IMR-90 (cell line): Measurements from ENCODE around the gene CDK10. TPM values are rescaled to one million over a fixed set of nuclear protein-coding genes. Genes with fewer than 3 reads are reported as not detected.

Experiments used
- ATAC-seq: fragments of 200-7000 bp; cut with Tn5 transposase; 2 replicates; pipeline ENCODE4 v1.9.1; 2020; ENCODE audit warnings: low read depth, mild to moderate bottlenecking, moderate library complexity
- BruUV-seq: library from RNA; stranded (reverse); fragments of 400-500 nt; replicated peaks from 2 replicates; lab custom pipeline; 2021; lab: Mats Ljungman, UMichigan
- CTCF ChIA-PET: fragments of 300-600 bp; formaldehyde crosslinking; extraction: SDS; loops from one replicate; lab custom pipeline; 2021; ENCODE audit warnings: antibody characterized with exemption; lab: Yijun Ruan, JAX
- POLR2A ChIA-PET: fragments of 300-600 bp; sonication (Branson Sonifier 250); formaldehyde crosslinking; loops from one replicate; lab custom pipeline; 2022; ENCODE audit warnings: antibody characterized with exemption; ENCODE audit not compliant: unreplicated experiment; lab: Charles Lee
- DNase-seq: peaks from one replicate; pipeline ENCODE4 v3.0.0; 2013
- H2AFZ ChIP-seq: replicated peaks from 2 replicates; pipeline ENCODE3; 2013; ENCODE audit warnings: low read length, mild to moderate bottlenecking; ENCODE audit not compliant: poor library complexity
- H2AK5ac ChIP-seq: 2 replicates; pipeline ENCODE4 v1.6.1; 2013; ENCODE audit warnings: low read depth, low read length, inconsistent platforms
- H2AK9ac ChIP-seq: replicated peaks from 2 replicates; pipeline ENCODE3; 2013; ENCODE audit warnings: mild to moderate bottlenecking, low read depth, low read length, moderate library complexity; ENCODE audit not compliant: poor library complexity
- H2BK120ac ChIP-seq: 2 replicates; pipeline ENCODE4 v1.6.1; 2013; ENCODE audit warnings: low read depth, low read length, inconsistent platforms
- H2BK15ac ChIP-seq: 3 replicates; pipeline ENCODE4 v1.6.1; 2013; ENCODE audit warnings: low read depth, low read length, inconsistent platforms
- H2BK20ac ChIP-seq: 2 replicates; pipeline ENCODE4 v1.6.1; 2013; ENCODE audit warnings: low read depth, mild to moderate bottlenecking, inconsistent platforms, low read length, moderate library complexity
- H2BK5ac ChIP-seq: 2 replicates; pipeline ENCODE4 v1.6.1; 2013; ENCODE audit warnings: mild to moderate bottlenecking, low read depth, low read length, inconsistent platforms; ENCODE audit not compliant: poor library complexity, severe bottlenecking
- H3K14ac ChIP-seq: replicated peaks from 2 replicates; pipeline ENCODE4 v1.6.1; 2013; ENCODE audit warnings: low read depth, low read length, inconsistent platforms
- H3K18ac ChIP-seq: 2 replicates; pipeline ENCODE4 v1.6.1; 2013; ENCODE audit warnings: low read depth, low read length, control low read depth
- H3K23ac ChIP-seq: 2 replicates; pipeline ENCODE4 v1.6.1; 2013; ENCODE audit warnings: low read depth, low read length, inconsistent platforms
- H3K27ac ChIP-seq: 2 replicates; pipeline ENCODE4 v1.5.1; 2013; ENCODE audit warnings: mild to moderate bottlenecking, control low read depth, low read length; ENCODE audit not compliant: insufficient read depth
- H3K27me3 ChIP-seq: 2 replicates; pipeline ENCODE4 v1.6.1; 2013; ENCODE audit warnings: low read length; ENCODE audit not compliant: control insufficient read depth, insufficient read depth
- H3K36me3 ChIP-seq: 2 replicates; pipeline ENCODE4 v1.6.1; 2013; ENCODE audit warnings: low read length, mixed read lengths; ENCODE audit not compliant: control insufficient read depth, insufficient read depth
- H3K4ac ChIP-seq: 2 replicates; pipeline ENCODE4 v1.6.1; 2013; ENCODE audit warnings: low read depth, low read length, inconsistent platforms
- H3K4me1 ChIP-seq: 2 replicates; pipeline ENCODE4 v1.6.1; 2013; ENCODE audit warnings: low read length, mixed read lengths; ENCODE audit not compliant: control insufficient read depth, insufficient read depth
- H3K4me2 ChIP-seq: 2 replicates; pipeline ENCODE4 v1.6.1; 2013; ENCODE audit warnings: low read depth, mild to moderate bottlenecking, control low read depth, low read length, moderate library complexity
- H3K4me3 ChIP-seq: 2 replicates; pipeline ENCODE4 v1.5.1; 2013; ENCODE audit warnings: low read depth, mild to moderate bottlenecking, control low read depth, low read length, moderate library complexity; ENCODE audit not compliant: insufficient read depth
- H3K56ac ChIP-seq: 2 replicates; pipeline ENCODE4 v1.6.1; 2013; ENCODE audit warnings: low read length, inconsistent platforms; ENCODE audit not compliant: insufficient read depth; ENCODE audit errors: extremely low read depth
- H3K79me1 ChIP-seq, 2 experiments: 2 replicates each; pipeline ENCODE4 v1.6.1; 2013; ENCODE audit warnings: low read length in 2 of 2, inconsistent platforms in 1 of 2, low read depth in 1 of 2
- H3K9ac ChIP-seq: 2 replicates; pipeline ENCODE4 v1.6.1; 2013; ENCODE audit warnings: low read depth, low read length, control low read depth
- H3K9me1 ChIP-seq: 2 replicates; pipeline ENCODE4 v1.6.1; 2013; ENCODE audit warnings: low read length, inconsistent platforms; ENCODE audit not compliant: insufficient read depth
- H3K9me3 ChIP-seq: 2 replicates; pipeline ENCODE4 v1.6.1; 2013; ENCODE audit warnings: low read length; ENCODE audit not compliant: control insufficient read depth, insufficient read depth
- H4K20me1 ChIP-seq: 2 replicates; pipeline ENCODE4 v1.6.1; 2013; ENCODE audit warnings: low read length, inconsistent platforms; ENCODE audit not compliant: insufficient read depth
- H4K5ac ChIP-seq: 2 replicates; pipeline ENCODE4 v1.6.1; 2013; ENCODE audit warnings: mild to moderate bottlenecking, low read depth, low read length, control low read depth
- H4K8ac ChIP-seq, 2 experiments: 2 replicates each; pipeline ENCODE4 v1.6.1; 2013; ENCODE audit warnings: low read depth in 2 of 2, low read length in 2 of 2, control low read depth in 1 of 2, inconsistent platforms in 1 of 2
- H4K91ac ChIP-seq: 2 replicates; pipeline ENCODE4 v1.6.1; 2013; ENCODE audit warnings: low read depth, low read length, inconsistent platforms; ENCODE audit not compliant: insufficient read depth
- BHLHE40 ChIP-seq: fragments of 150-350 bp; IDR thresholded peaks from 2 replicates; pipeline ENCODE4 v1.6.1; 2016; ENCODE audit warnings: mild to moderate bottlenecking, low read depth, low read length
- FOS ChIP-seq: fragments of 150-350 bp; IDR thresholded peaks from 2 replicates; pipeline ENCODE4 v1.6.1; 2016; ENCODE audit warnings: low read depth, low read length
- MAFK ChIP-seq: IDR thresholded peaks from 2 replicates; pipeline ENCODE4 v1.6.1; 2012; ENCODE audit warnings: low read depth, low read length, improper control_type of control experiment
- WGBS, 2 experiments: methylation state at CpG; one replicate each; pipeline versions ENCODE4 v1.1.5 to v1.1.7; 2013; ENCODE audit warnings: missing lambda C conversion rate in 2 of 2; ENCODE audit not compliant: insufficient read length in 1 of 2; ENCODE audit errors: extremely low coverage in 2 of 2; 5-methylcytosine and 5-hydroxymethylcytosine counted together
- dilution Hi-C: fragments of 300-500 bp; cut with HindIII; formaldehyde crosslinking; loops from one replicate; pipeline ENCODE4 v1.14.3; 2018; ENCODE audit warnings: low sequenced_read_pairs; ENCODE audit not compliant: unreplicated experiment
- in situ Hi-C: fragments of 300-500 bp; cut with MboI; formaldehyde crosslinking; loops from 3 replicates; pipeline ENCODE4 v1.14.3; 2019; ENCODE audit warnings: low sequenced_read_pairs, inconsistent platforms, mixed read lengths
- intact Hi-C: fragments of 100-400 bp; cut with micrococcal nuclease; formaldehyde crosslinking; loops from 2 replicates; pipeline ENCODE4 v1.10.0; 2022
- polyA plus RNA-seq, 3 experiments: library from polyadenylated mRNA; depleted of rRNA; stranded (reverse); fragments of >200 nt; gene quantifications; 2 replicates each; pipeline ENCODE4 v1.2.3, GENCODE V29; 2012; ENCODE audit warnings: low replicate concordance in 1 of 3
- total RNA-seq: library from RNA; depleted of rRNA; stranded (reverse); fragments of >200 nt; gene quantifications from 2 replicates; pipeline ENCODE4 v1.2.3, GENCODE V29; 2012

The CDK10 gene
- total and polyA plus RNA-seq, 2 of the 4 experiments (the other 2 are of a cell fraction), result 19.5 to 61.8 TPM

GRCh38 chr16:89738072-89738377 is 51.5 kb downstream of the CDK10 start:
- no peak overlapping the region for H2BK20ac ChIP-seq
- no peak overlapping the region for H2AK5ac ChIP-seq
- no peaks in the 10 kb centered on the region for H3K9me1 ChIP-seq
- no peak overlapping the region for H3K14ac ChIP-seq
- no peaks in the 10 kb centered on the region for H3K9me3 ChIP-seq
- no peaks in the 10 kb centered on the region for H3K27me3 ChIP-seq
- peaks cover 69% of the 10 kb centered on the region for H3K36me3 ChIP-seq
- no peak overlapping the region for H3K4me2 ChIP-seq
- POLR2A ChIA-PET, result no interaction called here
- TF ChIP-seq FOS (no peak), BHLHE40 (no peak), MAFK (no peak)
- no peak overlapping the region for H3K27ac ChIP-seq
- DNase-seq, result no peak
- dilution Hi-C loops (no loop called here), in situ Hi-C loops (no loop called here), intact Hi-C loops (no loop called here)
- no peak overlapping the region for H3K56ac ChIP-seq
- no peak overlapping the region for H2AFZ ChIP-seq
- no peak overlapping the region for H3K9ac ChIP-seq
- H2BK15ac ChIP-seq, result no peak overlapping the region
- H4K8ac ChIP-seq, result no peak overlapping the region
- CTCF ChIA-PET, result no interaction called here
- no TSS peak for BruUV-seq
- no peak overlapping the region for H3K4me3 ChIP-seq
- H3K23ac ChIP-seq, result no peak overlapping the region
- H4K5ac ChIP-seq, result no peak overlapping the region
- H4K20me1 ChIP-seq, result 0 out of 2 replicates have a peak, but pooled peaks cover 4% of the 10 kb centered on the region
- no peak overlapping the region for H4K91ac ChIP-seq
- WGBS, 2 experiments, result 96% methylated on average over 4 of the region's 14 CpGs; no CpG with 5 or more reads in 1 of the 2 experiments
- H2BK5ac ChIP-seq, result no peak overlapping the region
- no peak for ATAC-seq
- no peaks in the 10 kb centered on the region for H3K4me1 ChIP-seq
- no peak overlapping the region for H2BK120ac ChIP-seq
- H3K79me1 ChIP-seq, result peaks cover 8 to 10% of the 10 kb centered on the region in 2 experiments; a peak in 3 of 4 replicates
- no peak overlapping the region for H3K18ac ChIP-seq
- H3K4ac ChIP-seq, result no peak overlapping the region
- no peak overlapping the region for H2AK9ac ChIP-seq
